CMK (cell line): ENCODE results near the gene ECD.
"Not testable (repeated sequence)": the region's sequence is repeated elsewhere in the genome, so short reads cannot be mapped to it uniquely, and the experiment has no call there.

Source experiments
- DNase-seq: peaks from one replicate; pipeline ENCODE4 v3.0.0-alpha.2; 2010; ENCODE audit warnings: low read depth

ECD gene

DNA sequence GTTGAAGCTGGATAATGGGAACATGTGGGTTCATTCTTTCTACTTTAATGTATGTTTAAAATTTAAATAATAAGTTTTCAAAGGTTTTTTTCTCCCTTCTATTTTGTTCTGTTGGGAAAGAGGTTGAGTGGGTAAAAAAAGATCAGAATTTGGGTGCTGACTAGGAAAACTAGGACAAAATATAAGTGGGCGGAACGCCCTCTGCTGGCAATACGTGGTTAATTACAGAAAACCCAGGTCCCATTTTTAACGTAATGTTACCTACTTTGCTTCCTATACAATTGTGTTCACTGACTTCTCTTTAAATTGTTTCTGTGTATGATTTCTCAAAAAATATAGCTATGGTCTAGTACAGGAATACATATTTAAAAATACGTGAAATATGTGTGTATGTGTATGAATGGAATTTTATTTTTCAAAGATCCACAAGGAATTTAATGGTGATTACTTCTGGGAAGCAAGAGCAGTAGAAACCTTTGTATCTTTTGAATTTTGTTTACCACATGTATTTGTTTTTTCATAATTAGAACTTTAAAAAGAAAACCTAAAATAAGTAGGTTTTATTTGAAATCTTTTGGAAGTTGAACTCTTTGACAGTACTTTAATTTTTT is 8.7 kb downstream of the ECD start:
- DNase-seq, result no peak

- no peak for DNase-seq
These were observed 11.8 kb downstream of the ECD start for GRCh38 chr10:73156054-73156453.

DNA sequence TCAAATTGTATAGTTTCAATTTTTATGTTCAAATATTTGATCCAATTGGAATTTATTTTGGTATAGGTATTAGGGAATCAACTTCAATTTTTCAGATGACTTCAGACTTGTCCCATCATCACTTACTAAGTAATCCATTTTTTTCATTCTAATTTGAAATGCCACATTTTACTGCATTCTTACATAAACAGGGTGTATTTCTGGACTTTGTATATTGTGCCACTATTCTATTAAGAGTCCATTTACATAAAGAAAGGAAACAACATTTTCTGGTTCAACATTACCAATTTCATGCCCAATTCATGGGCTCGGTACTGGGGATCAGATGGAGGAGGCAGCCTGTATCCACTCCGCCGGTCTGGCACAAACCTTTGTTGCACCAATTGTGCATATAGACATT is 15.8 kb downstream of the ECD start:
- no peak for DNase-seq

DNA sequence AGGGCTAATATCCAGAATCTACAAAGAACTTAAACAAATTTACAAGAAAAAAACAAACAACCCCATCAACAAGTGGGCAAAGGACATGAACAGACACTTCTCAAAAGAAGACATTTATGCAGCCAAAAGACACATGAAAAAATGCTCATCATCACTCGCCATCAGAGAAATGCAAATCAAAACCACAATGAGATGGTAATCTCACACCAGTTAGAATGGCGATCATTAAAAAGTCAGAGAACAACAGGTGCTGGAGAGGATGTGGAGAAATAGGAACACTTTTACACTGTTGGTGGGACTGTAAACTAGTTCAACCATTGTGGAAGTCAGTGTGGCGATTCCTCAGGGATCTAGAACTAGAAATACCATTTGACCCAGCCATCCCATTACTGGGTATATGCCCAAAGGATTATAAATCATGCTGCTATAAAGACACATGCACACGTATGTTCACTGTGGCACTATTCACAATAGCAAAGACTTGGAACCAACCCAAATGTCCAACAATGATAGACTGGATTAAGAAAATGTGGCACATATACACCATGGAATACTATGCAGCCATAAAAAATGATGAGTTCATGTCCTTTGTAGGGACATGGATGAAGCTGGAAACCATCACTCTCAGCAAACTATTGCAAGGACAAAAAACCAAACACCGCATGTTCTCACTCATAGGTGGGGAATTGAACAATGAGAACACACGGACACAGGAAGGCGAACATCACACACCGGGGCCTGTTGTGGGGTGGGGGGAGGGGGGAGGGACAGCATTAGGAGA is 17.0 kb downstream of the ECD start:
- DNase-seq, result not testable (repeated sequence)

GRCh38 chr10:73141603-73142002 is 26.2 kb downstream of the ECD start:
- DNase-seq, result no peak

DNA sequence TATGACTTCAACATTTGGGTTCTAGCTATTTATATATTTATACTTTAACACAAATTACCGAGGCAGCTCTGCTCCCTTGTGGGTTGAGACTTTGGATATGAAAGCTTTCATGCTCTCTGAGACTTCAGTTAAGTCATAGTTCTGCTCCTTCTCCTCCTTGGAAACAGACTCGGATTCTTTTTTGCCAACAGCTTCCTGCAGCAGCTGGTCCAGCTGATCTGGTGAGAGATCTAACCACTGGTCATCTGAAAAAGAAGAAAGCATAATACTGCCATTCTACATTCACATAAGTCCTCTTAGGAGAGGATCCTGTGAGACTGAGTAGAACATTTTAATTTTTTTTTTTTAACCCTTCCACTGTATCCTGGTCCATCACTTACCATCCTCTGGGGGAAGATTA is 28.6 kb downstream of the ECD start:
- DNase-seq, result no peak

GRCh38 chr10:73136627-73137026 is 31.2 kb downstream of the ECD start:
- no peak for DNase-seq

- no peak for DNase-seq
These were observed 33.1 kb downstream of the ECD start for GRCh38 chr10:73134727-73135126.

DNA sequence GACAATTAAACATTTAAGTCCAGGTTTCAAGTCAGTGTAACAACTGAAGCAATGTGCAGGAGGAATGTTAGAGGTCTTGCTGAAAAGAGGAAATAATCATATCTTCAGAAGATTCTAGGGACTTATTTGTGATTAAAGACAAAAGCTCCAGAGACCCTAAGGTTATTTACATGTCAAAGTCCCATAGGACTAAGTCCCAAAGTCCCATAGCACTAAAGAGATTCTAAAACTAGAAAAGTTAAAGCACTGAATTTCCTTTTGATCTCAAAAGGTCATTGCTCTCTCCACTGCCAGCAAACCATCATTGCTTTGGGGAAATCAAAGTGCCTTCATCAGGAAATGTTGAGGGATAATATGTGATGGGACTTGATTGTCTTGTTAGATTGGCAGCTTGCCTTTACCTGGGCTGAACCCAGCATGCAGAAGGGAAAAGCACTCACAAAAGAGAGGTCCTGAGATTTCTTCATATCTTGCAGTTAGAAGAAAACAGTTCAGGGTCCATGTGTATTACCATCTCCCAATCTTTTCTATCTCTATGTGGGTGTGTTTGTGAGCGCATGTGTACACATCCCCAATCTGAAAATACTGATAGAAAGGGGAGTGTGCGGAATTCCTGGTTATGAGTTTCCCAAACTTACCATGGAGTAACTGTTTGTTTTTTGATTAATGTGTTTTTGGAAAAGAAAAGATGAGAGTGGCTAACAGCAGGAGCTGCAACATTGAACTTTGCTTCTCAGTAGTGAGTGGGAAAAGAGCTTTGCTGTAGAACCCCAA is 35.7 kb downstream of the ECD start:
- DNase-seq, result no peak

GRCh38 chr10:73131301-73131700 is 36.5 kb downstream of the ECD start:
- DNase-seq, result no peak

- no peak for DNase-seq
These were observed 41.5 kb downstream of the ECD start for GRCh38 chr10:73126343-73126742.

DNA sequence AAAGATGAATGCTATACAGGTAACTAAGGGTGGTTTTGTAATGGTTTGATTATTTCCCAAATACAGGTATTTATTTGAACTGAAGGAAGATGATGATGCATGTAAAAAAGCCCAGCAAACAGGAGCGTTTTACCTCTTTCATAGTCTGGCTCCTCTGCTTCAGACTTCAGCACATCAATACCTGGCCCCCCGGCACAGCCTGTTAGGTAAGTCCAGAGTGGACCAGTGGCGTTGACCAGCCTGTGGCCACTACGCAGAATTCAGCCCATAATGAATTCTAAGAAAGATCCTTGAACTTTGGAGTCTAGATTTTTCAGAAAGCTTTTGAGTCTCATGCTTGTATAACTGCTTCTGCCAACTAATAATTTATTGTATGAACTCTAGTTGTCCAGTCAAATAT is 47.9 kb downstream of the ECD start:
- no peak for DNase-seq

- no peak for DNase-seq
These were observed 48.4 kb downstream of the ECD start for GRCh38 chr10:73119457-73119856.

DNA sequence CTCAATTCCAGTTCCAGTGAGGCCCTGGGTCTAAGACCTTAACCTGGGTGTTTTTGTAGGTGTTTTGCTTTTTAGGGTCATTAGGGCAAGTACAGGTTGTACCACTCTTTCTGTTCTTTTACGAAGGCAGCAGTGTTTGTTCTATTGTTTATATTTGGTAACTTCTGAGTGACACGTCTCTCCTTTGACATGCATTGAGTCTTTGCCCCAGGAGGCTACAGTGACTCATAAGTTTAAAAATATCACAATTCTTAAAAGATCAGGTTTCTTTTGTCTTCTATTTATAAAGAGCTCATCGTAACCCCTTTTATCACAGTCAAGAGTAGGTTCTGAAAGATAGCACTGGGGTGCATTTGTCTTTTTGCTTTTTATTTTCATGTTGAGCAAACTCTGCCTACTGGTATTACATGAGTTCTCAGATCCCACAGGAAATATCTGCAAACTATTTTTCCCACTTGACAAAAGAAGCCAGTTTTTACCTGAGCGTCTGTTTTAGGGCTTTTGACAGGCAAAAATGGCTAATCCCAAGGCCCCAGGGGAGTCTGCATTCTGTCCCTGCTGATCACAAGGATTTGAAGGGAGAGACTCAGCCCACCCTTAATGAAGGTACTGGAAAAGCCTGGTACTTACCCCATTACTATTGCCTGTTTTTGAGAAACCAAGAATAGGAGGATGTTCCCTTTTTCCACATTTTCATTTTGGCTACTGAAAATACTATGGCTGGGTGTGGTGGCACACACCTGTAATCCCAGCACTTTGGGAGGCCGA is 49.6 kb downstream of the ECD start:
- no peak for DNase-seq

DNA sequence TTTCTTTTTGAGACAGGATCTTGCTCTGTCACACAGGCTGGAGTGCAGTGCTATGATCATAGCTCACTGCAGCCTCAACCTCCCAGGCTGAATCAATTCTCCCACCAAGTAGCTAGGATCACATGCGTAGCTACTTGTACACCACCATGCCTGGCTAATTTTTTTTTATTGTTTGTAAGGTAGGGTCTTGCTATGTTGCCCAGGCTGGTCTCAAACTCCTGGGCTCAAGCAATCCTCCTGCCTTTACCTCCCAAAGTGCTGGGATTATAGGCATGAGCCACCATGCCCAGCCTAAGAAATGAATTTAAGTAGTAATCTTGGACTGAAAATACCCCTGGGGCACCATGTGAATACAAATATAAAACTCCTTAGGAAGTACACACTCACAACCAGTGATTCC is 51.8 kb downstream of the ECD start:
- no peak for DNase-seq

- no peak for DNase-seq
These were observed 54.3 kb downstream of the ECD start for GRCh38 chr10:73113551-73113950.

- DNase-seq, result not testable (repeated sequence)
These were observed 55.8 kb downstream of the ECD start for GRCh38 chr10:73112032-73112431.

DNA sequence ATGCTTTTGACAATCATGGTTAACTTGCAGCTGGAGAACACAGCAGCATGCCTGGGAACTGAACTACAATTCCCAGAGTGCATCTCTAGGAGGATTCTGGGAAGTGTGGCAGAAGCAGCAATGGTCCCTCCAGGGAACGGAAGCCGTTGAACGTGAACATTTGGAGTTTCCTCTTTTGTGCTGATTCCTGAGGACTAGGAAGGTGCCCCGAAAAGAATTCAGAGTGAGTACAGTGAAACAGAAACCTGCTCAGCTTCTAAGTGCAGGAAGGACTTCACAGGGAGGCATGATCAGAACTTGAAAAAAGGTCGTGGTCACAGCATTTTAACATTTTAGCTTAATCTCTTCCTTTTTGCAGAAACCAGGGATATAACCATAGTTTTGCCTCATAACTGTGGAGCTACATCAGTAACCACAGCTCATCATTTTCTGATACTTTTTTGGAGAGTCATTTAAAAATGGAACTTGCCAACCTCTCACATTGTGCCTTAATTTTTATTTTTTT is 57.4 kb downstream of the ECD start, which contains the start of gene NUDT13:
TSS of gene NUDT13 (plus strand) at position 111 of the 505 bp plus-strand sequence. CDS start 3,911 bp downstream, outside the sequence.
- no peak for DNase-seq

DNA sequence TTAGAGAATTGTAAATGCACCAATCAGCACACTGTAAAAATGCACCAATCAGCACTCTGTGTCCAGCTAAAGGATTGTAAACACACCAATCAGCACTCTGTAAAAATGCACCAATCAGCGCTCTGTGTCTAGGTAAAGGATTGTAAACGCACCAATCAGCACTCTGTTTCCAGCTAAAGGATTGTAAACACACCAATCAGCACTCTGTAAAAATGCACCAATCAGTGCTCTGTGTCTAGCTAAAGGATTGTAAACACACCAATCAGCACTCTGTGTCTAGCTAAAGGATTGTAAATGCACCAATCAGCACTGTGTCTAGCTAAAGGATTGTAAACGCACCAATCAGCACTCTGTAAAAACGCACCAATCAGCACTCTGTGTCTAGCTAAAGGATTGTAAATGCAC is 58.6 kb downstream of the ECD start:
- DNase-seq, result not testable (repeated sequence)

DNA sequence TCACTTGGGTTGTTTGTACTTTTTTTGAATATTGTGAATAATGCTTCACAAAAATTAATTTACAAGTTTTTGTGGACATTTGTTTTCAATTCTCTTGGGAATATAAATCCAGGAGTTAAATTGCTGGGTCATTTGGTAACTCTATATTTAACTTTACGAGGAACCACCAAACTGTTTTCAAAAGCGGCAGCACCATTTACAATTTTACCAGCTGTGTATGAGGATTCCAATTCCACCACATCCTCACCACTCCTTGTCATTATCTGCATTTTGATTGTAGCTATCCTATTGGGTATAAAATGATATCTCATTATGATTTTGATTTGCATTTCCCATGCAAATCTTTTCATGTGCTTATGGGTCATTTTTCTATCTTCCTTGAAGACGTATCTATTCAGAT is 61.5 kb downstream of the ECD start:
- DNase-seq, result no peak

DNA sequence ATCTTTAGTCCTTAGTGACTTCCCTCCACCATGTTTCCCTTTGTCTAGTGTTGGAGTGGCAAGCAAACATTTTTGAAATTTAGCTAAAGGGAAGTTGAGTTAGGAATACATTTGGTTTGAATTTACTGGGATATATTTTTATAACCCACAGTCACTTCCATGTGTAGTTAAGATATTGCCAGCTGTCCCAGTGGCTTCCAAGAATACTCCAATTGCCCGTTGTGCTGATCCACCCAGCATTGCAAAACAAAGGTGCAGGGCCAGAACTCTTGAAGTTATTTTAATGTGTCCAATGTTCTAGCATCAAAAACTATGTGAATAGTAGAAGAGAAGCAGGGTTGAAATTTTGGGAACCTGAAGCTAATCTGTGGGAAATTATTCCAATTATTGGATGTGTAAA is 68.7 kb downstream of the ECD start:
- DNase-seq, result no peak

DNA sequence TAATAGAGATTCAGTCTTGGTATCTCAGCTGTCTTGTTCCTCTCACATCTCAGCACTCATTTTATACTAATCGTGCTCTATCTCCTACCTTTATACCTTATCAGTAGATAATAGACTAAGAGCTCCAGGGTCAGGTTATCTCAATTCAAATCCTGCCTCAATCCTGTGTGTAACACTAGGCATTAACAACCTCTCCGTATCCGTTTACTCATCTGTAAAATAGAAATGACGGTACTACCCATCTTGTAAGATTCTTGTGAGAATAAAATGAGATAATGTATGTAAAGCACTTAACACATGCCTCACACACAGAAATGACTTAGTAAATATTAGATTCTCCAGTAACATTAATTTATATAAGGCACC is 70.5 kb downstream of the ECD start:
- DNase-seq, result no peak
